SK-N-SH treated with all-trans-retinoic acid at 6 μM for 48 hours (cell line): ENCODE data around the gene ARAP2.

Experiments used
- ESRRG ChIP-seq: fragments of 250-450 bp; sonication (Bioruptor Pico); IDR thresholded peaks from 2 replicates; pipeline ENCODE4 v1.6.1; 2021; ENCODE audit warnings: mild to moderate bottlenecking
- RARB ChIP-seq: fragments of 250-450 bp; sonication (Bioruptor Pico); IDR thresholded peaks from 2 replicates; pipeline ENCODE4 v1.8.0; 2021; ENCODE audit warnings: mild to moderate bottlenecking, moderate library complexity
- ZFP3 ChIP-seq: fragments of 250-450 bp; sonication (Bioruptor Pico); IDR thresholded peaks from 2 replicates; pipeline ENCODE4 v1.5.0; 2020; ENCODE audit warnings: mild to moderate bottlenecking, moderate library complexity

DNA sequence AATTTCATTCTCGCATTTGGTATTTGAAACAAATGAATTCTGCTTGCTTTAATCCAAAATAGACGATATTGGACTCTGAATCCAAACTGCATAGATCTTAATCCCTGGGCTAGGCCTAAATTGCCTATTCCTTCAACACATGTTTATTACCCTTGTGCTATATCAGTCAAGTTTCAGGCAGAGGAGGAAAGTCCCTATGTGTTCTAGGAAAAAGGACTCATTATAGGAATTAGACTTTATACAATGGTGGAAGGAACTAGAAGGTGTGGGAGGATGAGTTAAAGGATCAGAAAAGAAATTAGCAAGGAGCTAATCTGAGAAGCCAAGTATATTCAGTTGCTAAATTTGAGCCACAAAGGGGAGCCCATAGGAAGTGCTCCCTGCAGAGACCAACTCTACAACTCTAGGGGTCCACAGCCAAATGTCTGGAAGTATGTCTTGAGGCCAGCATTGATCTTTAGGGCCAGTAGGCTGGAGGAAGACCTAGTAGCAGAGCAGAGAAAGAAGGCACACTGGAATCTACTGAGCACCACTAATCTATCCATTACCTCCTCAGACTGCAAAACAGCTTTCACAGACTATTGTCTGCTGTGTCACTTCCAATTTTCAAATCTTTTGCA is 20.0 kb upstream of the ARAP2 start:
- TF ChIP-seq RARB (CRISPR knock-in tag) (no peak), ZFP3 (CRISPR knock-in tag) (no peak), ESRRG (CRISPR knock-in tag) (no peak)
